HEK293T (cell line): ENCODE data around the gene RANBP2.

Source experiments
- CTCF ChIA-PET: fragments of 350-600 bp; formaldehyde crosslinking; extraction: SDS; loops from one replicate; lab custom pipeline; 2021; ENCODE audit warnings: antibody characterized with exemption, inconsistent platforms; lab: Yijun Ruan, JAX
- POLR2A ChIA-PET: fragments of 350-600 bp; formaldehyde crosslinking; extraction: SDS; loops from one replicate; lab custom pipeline; 2020; ENCODE audit warnings: antibody characterized with exemption, inconsistent platforms; lab: Yijun Ruan, JAX
- DNase-seq: peaks from one replicate; pipeline ENCODE4 v3.0.0; 2012; ENCODE audit warnings: mixed read lengths; ENCODE audit errors: extremely low spot score
- ARNT ChIP-seq: fragments of 450-650 bp; IDR thresholded peaks from 2 replicates; pipeline ENCODE4 v1.6.1; 2017; ENCODE audit warnings: mild to moderate bottlenecking
- BHLHE40 ChIP-seq: fragments of 450-650 bp; IDR thresholded peaks from 2 replicates; pipeline ENCODE4 v1.6.1; 2016; ENCODE audit warnings: mild to moderate bottlenecking, moderate library complexity, borderline replicate concordance
- CTBP1 ChIP-seq: fragments of 450-650 bp; IDR thresholded peaks from 2 replicates; pipeline ENCODE4 v1.6.1; 2016; ENCODE audit warnings: borderline replicate concordance
- ELF4 ChIP-seq: fragments of 450-650 bp; IDR thresholded peaks from 2 replicates; pipeline ENCODE4 v1.6.1; 2017; ENCODE audit warnings: antibody characterized with exemption
- FOXA1 ChIP-seq: fragments of 450-650 bp; IDR thresholded peaks from 2 replicates; pipeline ENCODE4 v1.6.1; 2016; ENCODE audit warnings: mild to moderate bottlenecking
- FOXK2 ChIP-seq: fragments of 450-650 bp; IDR thresholded peaks from 2 replicates; pipeline ENCODE4 v1.6.1; 2016; ENCODE audit warnings: mild to moderate bottlenecking
- FOXM1 ChIP-seq: fragments of 450-650 bp; IDR thresholded peaks from 2 replicates; pipeline ENCODE4 v1.6.1; 2017; ENCODE audit warnings: mild to moderate bottlenecking, borderline replicate concordance
- HDGF ChIP-seq: fragments of 450-650 bp; IDR thresholded peaks from 2 replicates; pipeline ENCODE4 v1.6.1; 2017; ENCODE audit warnings: antibody characterized with exemption, borderline replicate concordance
- L3MBTL2 ChIP-seq: fragments of 450-650 bp; conservative IDR thresholded peaks from 2 replicates; pipeline ENCODE4 v1.6.1; 2016; ENCODE audit warnings: mild to moderate bottlenecking
- LEF1 ChIP-seq: fragments of 450-650 bp; IDR thresholded peaks from 2 replicates; pipeline ENCODE4 v1.6.1; 2017; ENCODE audit warnings: mild to moderate bottlenecking, borderline replicate concordance
- NFRKB ChIP-seq: fragments of 450-650 bp; IDR thresholded peaks from 2 replicates; pipeline ENCODE4 v1.6.1; 2016; ENCODE audit warnings: mild to moderate bottlenecking, moderate library complexity
- PKNOX1 ChIP-seq: fragments of 450-650 bp; IDR thresholded peaks from 2 replicates; pipeline ENCODE4 v1.6.1; 2016
- SP1 ChIP-seq: fragments of 450-650 bp; IDR thresholded peaks from 2 replicates; pipeline ENCODE4 v1.6.1; 2017
- SUZ12 ChIP-seq: fragments of 450-650 bp; IDR thresholded peaks from 2 replicates; pipeline ENCODE4 v1.6.1; 2016; ENCODE audit warnings: mild to moderate bottlenecking
- TARDBP ChIP-seq: fragments of 450-650 bp; IDR thresholded peaks from 2 replicates; pipeline ENCODE4 v1.6.1; 2016
- ZNF384 ChIP-seq: fragments of 450-650 bp; IDR thresholded peaks from 2 replicates; pipeline ENCODE4 v1.6.1; 2016

Gene RANBP2

DNA sequence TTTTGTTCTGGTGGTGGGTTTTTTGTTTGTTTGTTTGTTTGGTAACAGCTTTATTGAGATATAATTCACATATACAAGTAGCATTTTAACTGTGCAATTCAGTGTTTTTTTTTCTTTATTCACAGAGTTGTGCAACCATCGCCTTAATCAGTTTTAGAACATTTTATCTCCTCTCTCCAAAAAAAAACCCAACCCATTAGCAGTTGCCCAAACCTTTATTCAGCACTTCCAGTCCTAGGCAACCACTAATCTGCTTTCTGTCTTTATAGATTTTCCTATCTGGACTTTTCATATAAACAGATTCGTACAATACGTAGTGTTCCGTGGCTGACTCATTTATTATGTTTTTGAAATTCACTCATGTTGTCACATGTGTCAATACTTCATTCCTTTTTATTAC lies 106.0 kb downstream of the RANBP2 start:
- TF ChIP-seq FOXA1, result no peak
- no peak for TF ChIP-seq TARDBP
- no peak for TF ChIP-seq LEF1
- TF ChIP-seq BHLHE40, result no peak
- TF ChIP-seq HDGF, result no peak
- TF ChIP-seq CTBP1, result no peak
- no peak for TF ChIP-seq SUZ12
- no peak for TF ChIP-seq ZNF384
- TF ChIP-seq L3MBTL2, result no peak
- no peak for TF ChIP-seq PKNOX1
- CTCF ChIA-PET, result no interaction called here

DNA sequence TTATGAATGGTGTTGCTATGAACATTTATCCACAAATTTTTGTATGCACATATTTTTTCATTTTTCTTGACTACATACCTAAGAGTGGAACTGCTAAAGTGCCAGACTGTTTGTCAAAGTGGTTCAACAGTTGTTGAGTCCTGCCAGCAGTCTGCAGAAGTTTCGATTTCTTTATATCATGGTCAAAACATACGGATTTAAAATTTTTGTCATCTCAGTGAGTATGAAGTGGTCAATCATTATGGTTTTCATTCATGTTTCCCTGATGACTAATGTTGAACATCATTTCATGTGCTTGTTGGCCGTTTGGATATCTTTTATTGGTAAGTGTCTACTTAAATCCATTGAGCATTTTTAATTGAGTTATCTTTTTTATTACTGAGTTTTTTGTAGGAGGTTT lies 106.5 kb downstream of the RANBP2 start:
- no peak for DNase-seq
- ChIA-PET POLR2A (no interaction called here), CTCF (no interaction called here)
- TF ChIP-seq L3MBTL2 (no peak), FOXA1 (no peak), FOXK2 (no peak), ELF4 (no peak)

More for the DNA sequence above, 106.0 kb downstream of the RANBP2 start:
- no peak for DNase-seq
- POLR2A ChIA-PET, result interaction anchor here (0.6 kb wide), 1 partner anchor 9 kb away, joined by 3 read pairs; no protein-coding TSS in a partner anchor

DNA sequence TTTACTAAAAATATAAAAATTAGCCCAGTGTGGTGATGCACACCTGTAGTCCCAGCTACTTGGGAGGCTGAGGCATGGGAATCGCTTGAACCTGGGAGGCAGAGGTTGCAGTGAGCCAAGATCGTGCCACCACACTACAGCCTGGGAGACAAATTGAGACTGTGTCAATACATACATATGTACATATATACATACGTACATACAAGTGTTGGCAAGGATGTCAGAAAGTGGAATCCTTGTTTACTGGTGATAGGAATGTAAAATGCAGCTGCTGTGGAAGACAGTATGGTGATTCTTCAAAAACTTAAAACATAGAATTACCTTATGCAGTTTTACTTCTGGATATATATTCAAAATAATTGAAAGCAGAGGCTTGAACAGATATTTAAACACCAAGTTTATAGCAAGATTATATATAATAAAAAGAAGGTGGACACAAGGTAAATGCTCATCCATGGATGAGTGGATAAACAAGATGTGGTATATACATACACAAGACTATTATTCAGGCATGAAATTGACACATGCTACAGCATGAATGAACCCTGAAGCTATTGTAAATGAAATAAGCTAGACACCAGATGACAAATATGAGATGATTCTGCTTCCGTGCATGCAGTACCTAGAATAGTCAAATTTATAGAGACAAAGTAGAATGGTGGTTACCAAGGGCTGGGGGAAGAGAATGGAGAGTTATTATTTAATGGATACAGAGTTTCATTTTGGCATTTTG lies 110.5 kb downstream of the RANBP2 start:
- CTCF ChIA-PET, result no interaction called here
- TF ChIP-seq L3MBTL2 (no peak), SUZ12 (no peak), NFRKB (no peak), ARNT (no peak), HDGF (no peak), PKNOX1 (no peak), SP1 (no peak), FOXA1 (no peak), FOXM1 (no peak)
- POLR2A ChIA-PET, result no interaction called here

GRCh38 chr2:108833219-108833618 lies 113.9 kb downstream of the RANBP2 start:
- POLR2A ChIA-PET, result no interaction called here
- TF ChIP-seq FOXM1 (no peak), ARNT (no peak), BHLHE40 (no peak), SUZ12 (no peak), ZNF384 (no peak), L3MBTL2 (no peak), NFRKB (no peak), FOXA1 (no peak), HDGF (no peak), FOXK2 (no peak)
- no peak for DNase-seq
- CTCF ChIA-PET, result no interaction called here

More for the DNA sequence above, 110.5 kb downstream of the RANBP2 start:
- no peak for DNase-seq

GRCh38 chr2:108834620-108835019 lies 115.3 kb downstream of the RANBP2 start:
- DNase-seq, result no peak
- CTCF ChIA-PET, result no interaction called here
- POLR2A ChIA-PET, result no interaction called here
- TF ChIP-seq ARNT (no peak), FOXK2 (no peak), PKNOX1 (no peak)

- ChIA-PET CTCF (no interaction called here), POLR2A (no interaction called here)
- no peak for DNase-seq
- no peak for TF ChIP-seq ARNT
- TF ChIP-seq LEF1, result no peak
- no peak for TF ChIP-seq BHLHE40
- no peak for TF ChIP-seq FOXM1
- TF ChIP-seq FOXA1, result no peak
- no peak for TF ChIP-seq NFRKB
- no peak for TF ChIP-seq ELF4
- TF ChIP-seq SUZ12, result no peak
- no peak for TF ChIP-seq ZNF384
Observed at GRCh38 chr2:108835040-108835439, 115.8 kb downstream of the RANBP2 start.
